ENCODE results near the gene MYOG.

Gene MYOG

DNA sequence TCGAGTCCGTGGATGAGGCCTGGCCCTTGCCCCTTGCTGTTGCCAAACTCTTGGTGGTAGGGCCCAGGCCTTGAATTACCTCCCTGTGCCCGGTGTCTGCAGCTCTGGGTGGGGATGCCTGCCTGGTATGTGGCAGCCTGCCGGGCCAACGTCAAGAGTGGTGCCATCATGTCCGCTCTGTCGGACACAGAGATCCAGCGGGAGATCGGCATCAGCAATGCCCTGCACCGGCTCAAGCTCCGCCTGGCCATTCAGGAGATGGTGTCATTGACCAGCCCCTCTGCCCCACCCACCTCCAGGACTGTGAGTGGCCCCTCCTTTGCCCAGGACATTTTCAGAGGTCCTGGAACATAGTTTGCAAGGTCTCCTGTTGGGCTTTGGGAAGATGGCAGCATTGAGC lies 25.7 kb downstream of the MYOG start:
- Histone ChIP-seq H3K9ac (ENCODE audit: low read depth, low read length) (no peak overlapping the region), H3K79me2 (ENCODE audit: insufficient read depth, low read length) (no peaks in the 10 kb centered on the region), H3K9me3 (ENCODE audit: insufficient read depth, low read length, severe bottlenecking) (no peaks in the 10 kb centered on the region), H3K4me1 (ENCODE audit: insufficient read depth, low read length) (no peaks in the 10 kb centered on the region), H3K4me2 (ENCODE audit: insufficient read depth, low read length) (no peak overlapping the region), H4K20me1 (ENCODE audit: insufficient read depth, low read length) (no peaks in the 10 kb centered on the region), H3K4me3 (ENCODE audit: low read depth in 1 of 2, low read length in 2 of 2) (no peak overlapping the region), H3K36me3 (ENCODE audit: insufficient read depth, low read length) (no peaks in the 10 kb centered on the region), H3K27me3 (ENCODE audit: insufficient read depth, low read length, poor library complexity) (peaks cover 11% of the 10 kb centered on the region), H3K27ac (ENCODE audit: low read length) (no peak overlapping the region), H2AFZ (ENCODE audit: low read depth, low read length) (no peak overlapping the region)
- DNase-seq (no peak), ATAC-seq (ENCODE audit: insufficient read depth, low read depth) (no peak)
- no peak for TF ChIP-seq CTCF (IDR thresholded peaks at IDR 0.05; ENCODE audit: borderline replicate concordance, extremely low read depth, low read length, poor library complexity, severe bottlenecking)
- no peak for TF ChIP-seq EZH2 (IDR thresholded peaks at IDR 0.05; ENCODE audit: borderline replicate concordance, low read depth, low read length, severe bottlenecking)

- H3K9me3 ChIP-seq (ENCODE audit: insufficient read depth, low read length, severe bottlenecking) = no peaks in the 10 kb centered on the region
- no peak overlapping the region for H3K4me3 ChIP-seq (ENCODE audit: low read depth in 1 of 2, low read length in 2 of 2)
- TF ChIP-seq CTCF (IDR thresholded peaks at IDR 0.05; ENCODE audit: borderline replicate concordance, extremely low read depth, low read length, poor library complexity, severe bottlenecking) = no peak
- TF ChIP-seq EZH2 (IDR thresholded peaks at IDR 0.05; ENCODE audit: borderline replicate concordance, low read depth, low read length, severe bottlenecking) = no peak
- DNase-seq (no peak), ATAC-seq (ENCODE audit: insufficient read depth, low read depth) (no peak)
- peaks cover 11% of the 10 kb centered on the region for H3K27me3 ChIP-seq (ENCODE audit: insufficient read depth, low read length, poor library complexity)
- H4K20me1 ChIP-seq (ENCODE audit: insufficient read depth, low read length) = no peaks in the 10 kb centered on the region
- no peak overlapping the region for H3K9ac ChIP-seq (ENCODE audit: low read depth, low read length)
- no peaks in the 10 kb centered on the region for H3K36me3 ChIP-seq (ENCODE audit: insufficient read depth, low read length)
- no peak overlapping the region for H3K27ac ChIP-seq (ENCODE audit: low read length)
- no peak overlapping the region for H3K4me2 ChIP-seq (ENCODE audit: insufficient read depth, low read length)
- no peaks in the 10 kb centered on the region for H3K4me1 ChIP-seq (ENCODE audit: insufficient read depth, low read length)
- H3K79me2 ChIP-seq (ENCODE audit: insufficient read depth, low read length) = no peaks in the 10 kb centered on the region
- H2AFZ ChIP-seq (ENCODE audit: low read depth, low read length) = no peak overlapping the region
Observed at GRCh38 chr1:203059485-203059884, 26.3 kb downstream of the MYOG start.

DNA sequence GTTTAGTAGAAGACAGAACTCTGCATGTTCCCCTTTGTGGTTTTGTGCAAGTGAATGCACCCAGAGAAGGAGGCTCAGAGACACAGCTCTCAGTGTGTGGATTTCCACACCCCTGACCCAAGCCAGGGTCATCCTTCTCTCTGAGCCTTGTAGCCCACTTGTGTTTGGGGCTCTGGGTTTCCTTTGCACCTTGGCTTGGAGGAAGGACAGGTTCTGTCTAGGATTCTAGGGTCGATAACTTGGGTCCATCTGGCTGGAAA lies 27.2 kb downstream of the MYOG start:
- peaks cover 19% of the 10 kb centered on the region for H3K27me3 ChIP-seq (ENCODE audit: insufficient read depth, low read length, poor library complexity)
- no peaks in the 10 kb centered on the region for H3K36me3 ChIP-seq (ENCODE audit: insufficient read depth, low read length)
- ATAC-seq (ENCODE audit: insufficient read depth, low read depth) (no peak), DNase-seq (no peak)
- no peak overlapping the region for H3K27ac ChIP-seq (ENCODE audit: low read length)
- no peaks in the 10 kb centered on the region; the same call in 1 of the 2 replicates for H4K20me1 ChIP-seq (ENCODE audit: insufficient read depth, low read length)
- no peak overlapping the region for H3K4me2 ChIP-seq (ENCODE audit: insufficient read depth, low read length)
- H2AFZ ChIP-seq (ENCODE audit: low read depth, low read length) = no peak overlapping the region
- no peaks in the 10 kb centered on the region for H3K9me3 ChIP-seq (ENCODE audit: insufficient read depth, low read length, severe bottlenecking)
- H3K4me3 ChIP-seq (ENCODE audit: low read depth in 1 of 2, low read length in 2 of 2) = no peak overlapping the region
- no peak for TF ChIP-seq EZH2 (IDR thresholded peaks at IDR 0.05; ENCODE audit: borderline replicate concordance, low read depth, low read length, severe bottlenecking)
- no peak for TF ChIP-seq CTCF (IDR thresholded peaks at IDR 0.05; ENCODE audit: borderline replicate concordance, extremely low read depth, low read length, poor library complexity, severe bottlenecking)
- H3K9ac ChIP-seq (ENCODE audit: low read depth, low read length) = no peak overlapping the region
- H3K79me2 ChIP-seq (ENCODE audit: insufficient read depth, low read length) = no peaks in the 10 kb centered on the region
- H3K4me1 ChIP-seq (ENCODE audit: insufficient read depth, low read length) = no peaks in the 10 kb centered on the region

Measured in DND-41 (cell line).